HEK293T (cell line): ENCODE measurements around the gene WNT7A.

Experiments
- ARNT ChIP-seq: fragments of 450-650 bp; IDR thresholded peaks from 2 replicates; pipeline ENCODE4 v1.6.1; 2017; ENCODE audit warnings: mild to moderate bottlenecking
- BHLHE40 ChIP-seq: fragments of 450-650 bp; IDR thresholded peaks from 2 replicates; pipeline ENCODE4 v1.6.1; 2016; ENCODE audit warnings: mild to moderate bottlenecking, moderate library complexity, borderline replicate concordance
- ELF4 ChIP-seq: fragments of 450-650 bp; IDR thresholded peaks from 2 replicates; pipeline ENCODE4 v1.6.1; 2017; ENCODE audit warnings: antibody characterized with exemption
- FOXA1 ChIP-seq: fragments of 450-650 bp; IDR thresholded peaks from 2 replicates; pipeline ENCODE4 v1.6.1; 2016; ENCODE audit warnings: mild to moderate bottlenecking
- FOXK2 ChIP-seq: fragments of 450-650 bp; IDR thresholded peaks from 2 replicates; pipeline ENCODE4 v1.6.1; 2016; ENCODE audit warnings: mild to moderate bottlenecking
- FOXM1 ChIP-seq: fragments of 450-650 bp; IDR thresholded peaks from 2 replicates; pipeline ENCODE4 v1.6.1; 2017; ENCODE audit warnings: mild to moderate bottlenecking, borderline replicate concordance
- HDGF ChIP-seq: fragments of 450-650 bp; IDR thresholded peaks from 2 replicates; pipeline ENCODE4 v1.6.1; 2017; ENCODE audit warnings: antibody characterized with exemption, borderline replicate concordance
- L3MBTL2 ChIP-seq: fragments of 450-650 bp; conservative IDR thresholded peaks from 2 replicates; pipeline ENCODE4 v1.6.1; 2016; ENCODE audit warnings: mild to moderate bottlenecking
- LEF1 ChIP-seq: fragments of 450-650 bp; IDR thresholded peaks from 2 replicates; pipeline ENCODE4 v1.6.1; 2017; ENCODE audit warnings: mild to moderate bottlenecking, borderline replicate concordance
- NFRKB ChIP-seq: fragments of 450-650 bp; IDR thresholded peaks from 2 replicates; pipeline ENCODE4 v1.6.1; 2016; ENCODE audit warnings: mild to moderate bottlenecking, moderate library complexity
- SP1 ChIP-seq: fragments of 450-650 bp; IDR thresholded peaks from 2 replicates; pipeline ENCODE4 v1.6.1; 2017
- SUZ12 ChIP-seq: fragments of 450-650 bp; IDR thresholded peaks from 2 replicates; pipeline ENCODE4 v1.6.1; 2016; ENCODE audit warnings: mild to moderate bottlenecking
- TARDBP ChIP-seq: fragments of 450-650 bp; IDR thresholded peaks from 2 replicates; pipeline ENCODE4 v1.6.1; 2016
- TF ChIP-seq, protein P1 (sequence below): fragments of 450-650 bp; IDR thresholded peaks from 2 replicates; pipeline ENCODE4 v1.6.1; 2016

DNA sequence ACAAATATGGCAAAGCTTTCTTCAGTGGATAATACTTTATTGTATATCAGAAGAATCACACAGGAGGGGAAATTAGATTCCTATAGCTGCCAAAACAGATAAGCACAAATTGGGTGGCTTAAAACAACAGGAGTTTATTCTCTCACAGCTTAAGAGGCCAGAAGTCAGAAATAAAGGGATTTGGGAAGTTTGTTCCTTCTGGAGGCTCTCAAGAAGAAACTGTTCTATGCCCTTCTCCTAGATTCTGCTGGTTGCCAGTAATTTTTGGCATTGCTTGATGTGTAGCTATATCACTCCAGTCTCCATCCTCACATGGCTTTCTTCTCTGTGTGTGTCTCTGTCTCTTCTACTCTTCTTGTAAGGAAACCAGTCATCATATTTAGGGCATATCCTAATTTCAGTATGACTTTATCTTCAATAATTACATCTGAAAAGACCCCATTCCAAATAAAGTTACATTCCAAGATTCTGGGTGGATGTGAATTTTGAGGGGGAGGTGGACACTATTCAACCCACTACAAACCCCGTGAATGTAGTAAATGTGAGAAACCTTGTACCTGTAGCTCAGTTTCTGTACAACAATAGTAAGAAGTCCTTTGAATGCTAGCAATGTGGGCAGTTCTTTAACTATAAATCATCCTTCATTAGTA is 22.2 kb upstream of the WNT7A start:
- no peak for TF ChIP-seq BHLHE40
- TF ChIP-seq, protein P1, sequence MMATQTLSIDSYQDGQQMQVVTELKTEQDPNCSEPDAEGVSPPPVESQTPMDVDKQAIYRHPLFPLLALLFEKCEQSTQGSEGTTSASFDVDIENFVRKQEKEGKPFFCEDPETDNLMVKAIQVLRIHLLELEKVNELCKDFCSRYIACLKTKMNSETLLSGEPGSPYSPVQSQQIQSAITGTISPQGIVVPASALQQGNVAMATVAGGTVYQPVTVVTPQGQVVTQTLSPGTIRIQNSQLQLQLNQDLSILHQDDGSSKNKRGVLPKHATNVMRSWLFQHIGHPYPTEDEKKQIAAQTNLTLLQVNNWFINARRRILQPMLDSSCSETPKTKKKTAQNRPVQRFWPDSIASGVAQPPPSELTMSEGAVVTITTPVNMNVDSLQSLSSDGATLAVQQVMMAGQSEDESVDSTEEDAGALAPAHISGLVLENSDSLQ, result no peak
- TF ChIP-seq TARDBP, result no peak
- TF ChIP-seq SP1, result no peak
- no peak for TF ChIP-seq FOXM1
- no peak for TF ChIP-seq LEF1
- TF ChIP-seq NFRKB, result no peak
- TF ChIP-seq ARNT, result no peak
- TF ChIP-seq HDGF, result no peak
- no peak for TF ChIP-seq FOXK2
- TF ChIP-seq SUZ12, result no peak
- no peak for TF ChIP-seq ELF4
- no peak for TF ChIP-seq L3MBTL2
- no peak for TF ChIP-seq FOXA1
